Measurements from ENCODE around the gene FANCE.

DNA sequence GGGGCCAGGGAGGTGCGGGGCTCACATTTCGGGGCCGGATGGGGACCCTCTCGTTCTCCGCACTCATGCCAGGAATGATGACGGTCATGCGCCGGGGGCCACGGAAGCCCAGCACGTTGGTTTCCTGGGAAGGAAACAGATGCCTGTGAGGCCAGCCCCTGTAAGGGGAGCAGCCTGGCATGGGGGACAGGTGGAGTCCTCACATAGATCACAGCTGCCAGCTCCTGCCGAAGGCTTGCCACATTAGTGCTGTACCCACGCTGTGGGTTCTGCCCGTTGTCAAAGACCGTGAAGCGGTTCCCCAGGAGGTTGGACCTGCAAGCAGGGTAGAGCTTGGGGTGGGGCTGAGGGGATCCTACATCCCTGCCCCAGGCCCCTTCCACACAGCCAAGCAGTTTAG, 51.4 kb downstream of the FANCE start:
- TF ChIP-seq HDAC2 (IDR thresholded peaks at IDR 0.05) (no peak), EHMT2 (IDR thresholded peaks at IDR 0.05; ENCODE audit: low read depth) (no peak), MAZ (IDR thresholded peaks at IDR 0.05; ENCODE audit: borderline replicate concordance, low read depth, low read length) (no peak), POLR2A (IDR thresholded peaks at IDR 0.05; ENCODE audit: low read length) (no peak), PHF8 (IDR thresholded peaks at IDR 0.05; ENCODE audit: borderline replicate concordance, low read depth) (no peak), JUNB (IDR thresholded peaks at IDR 0.05) (no peak), ZC3H11A (IDR thresholded peaks at IDR 0.05) (no peak), MYC (IDR thresholded peaks at IDR 0.05; ENCODE audit: borderline replicate concordance, low read length) (no peak), CEBPB (IDR thresholded peaks at IDR 0.05) (no peak), RARB (CRISPR knock-in tag; IDR thresholded peaks at IDR 0.05) (no peak)
- TF ChIP-seq, protein P1, sequence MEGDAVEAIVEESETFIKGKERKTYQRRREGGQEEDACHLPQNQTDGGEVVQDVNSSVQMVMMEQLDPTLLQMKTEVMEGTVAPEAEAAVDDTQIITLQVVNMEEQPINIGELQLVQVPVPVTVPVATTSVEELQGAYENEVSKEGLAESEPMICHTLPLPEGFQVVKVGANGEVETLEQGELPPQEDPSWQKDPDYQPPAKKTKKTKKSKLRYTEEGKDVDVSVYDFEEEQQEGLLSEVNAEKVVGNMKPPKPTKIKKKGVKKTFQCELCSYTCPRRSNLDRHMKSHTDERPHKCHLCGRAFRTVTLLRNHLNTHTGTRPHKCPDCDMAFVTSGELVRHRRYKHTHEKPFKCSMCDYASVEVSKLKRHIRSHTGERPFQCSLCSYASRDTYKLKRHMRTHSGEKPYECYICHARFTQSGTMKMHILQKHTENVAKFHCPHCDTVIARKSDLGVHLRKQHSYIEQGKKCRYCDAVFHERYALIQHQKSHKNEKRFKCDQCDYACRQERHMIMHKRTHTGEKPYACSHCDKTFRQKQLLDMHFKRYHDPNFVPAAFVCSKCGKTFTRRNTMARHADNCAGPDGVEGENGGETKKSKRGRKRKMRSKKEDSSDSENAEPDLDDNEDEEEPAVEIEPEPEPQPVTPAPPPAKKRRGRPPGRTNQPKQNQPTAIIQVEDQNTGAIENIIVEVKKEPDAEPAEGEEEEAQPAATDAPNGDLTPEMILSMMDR (IDR thresholded peaks at IDR 0.05): no peak
- TF ChIP-seq, protein P2, sequence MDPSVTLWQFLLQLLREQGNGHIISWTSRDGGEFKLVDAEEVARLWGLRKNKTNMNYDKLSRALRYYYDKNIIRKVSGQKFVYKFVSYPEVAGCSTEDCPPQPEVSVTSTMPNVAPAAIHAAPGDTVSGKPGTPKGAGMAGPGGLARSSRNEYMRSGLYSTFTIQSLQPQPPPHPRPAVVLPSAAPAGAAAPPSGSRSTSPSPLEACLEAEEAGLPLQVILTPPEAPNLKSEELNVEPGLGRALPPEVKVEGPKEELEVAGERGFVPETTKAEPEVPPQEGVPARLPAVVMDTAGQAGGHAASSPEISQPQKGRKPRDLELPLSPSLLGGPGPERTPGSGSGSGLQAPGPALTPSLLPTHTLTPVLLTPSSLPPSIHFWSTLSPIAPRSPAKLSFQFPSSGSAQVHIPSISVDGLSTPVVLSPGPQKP (IDR thresholded peaks at IDR 0.05; ENCODE audit: low read depth, low read length): no peak

Data from A549 (cell line).